Adrenal gland (tissue), 5 donors: ENCODE data around the gene ZNF296.

ENCODE experiments used
- CTCF ChIP-seq, 6 experiments: fragments of 450-650 bp in 4 of 6; fragments of 200-600 bp in 2 of 6; sonication (generic) in 1 of 6; IDR thresholded peaks; 1 replicate in 5 of 6; 2 replicates in 1 of 6; pipeline versions ENCODE4 v1.5.1 to v1.8.0; 2016 to 2021; ENCODE audit warnings: antibody characterized with exemption in 6 of 6, mild to moderate bottlenecking in 2 of 6, moderate library complexity in 1 of 6
- POLR2A ChIP-seq, 2 donors: fragments of 450-650 bp; IDR thresholded peaks; one replicate each; pipeline ENCODE4 v1.6.1; 2017; ENCODE audit warnings: antibody characterized with exemption in 2 of 2, mild to moderate bottlenecking in 2 of 2, moderate library complexity in 1 of 2
- donor health status: DM: no; HTN: no; CAD: no.

GRCh38 chr19:45023048-45023447, 53.2 kb downstream of the ZNF296 start:
- no peak for TF ChIP-seq CTCF (IDR thresholded peaks at IDR 0.05)
- no peak for TF ChIP-seq POLR2A (IDR thresholded peaks at IDR 0.05)
